Prostate gland (tissue), 2 donors: Measurements from ENCODE around the gene AMY2B.
"Not testable (repeated sequence)": the region's sequence is repeated elsewhere in the genome, so short reads cannot be mapped to it uniquely, and the experiment has no call there.

Source experiments
- POLR2A ChIP-seq: fragments of 450-650 bp; IDR thresholded peaks from one replicate; pipeline ENCODE4 v1.6.1; 2016; ENCODE audit warnings: antibody characterized with exemption, mild to moderate bottlenecking
- POLR2AphosphoS5 ChIP-seq: sonication (generic); formaldehyde crosslinking; IDR thresholded peaks from one replicate; pipeline ENCODE4 v1.6.1; 2017; ENCODE audit warnings: antibody characterized with exemption
- TF ChIP-seq, protein P1 (sequence below), 4 experiments: fragments of 200-600 bp in 2 of 4; fragments of 450-650 bp in 2 of 4; sonication (generic) in 2 of 4; IDR thresholded peaks; 1 replicate in 3 of 4; 2 replicates in 1 of 4; pipeline ENCODE4 v1.5.1; 2016 to 2019; ENCODE audit warnings: antibody characterized with exemption in 4 of 4, mild to moderate bottlenecking in 2 of 4, moderate library complexity in 2 of 4

DNA sequence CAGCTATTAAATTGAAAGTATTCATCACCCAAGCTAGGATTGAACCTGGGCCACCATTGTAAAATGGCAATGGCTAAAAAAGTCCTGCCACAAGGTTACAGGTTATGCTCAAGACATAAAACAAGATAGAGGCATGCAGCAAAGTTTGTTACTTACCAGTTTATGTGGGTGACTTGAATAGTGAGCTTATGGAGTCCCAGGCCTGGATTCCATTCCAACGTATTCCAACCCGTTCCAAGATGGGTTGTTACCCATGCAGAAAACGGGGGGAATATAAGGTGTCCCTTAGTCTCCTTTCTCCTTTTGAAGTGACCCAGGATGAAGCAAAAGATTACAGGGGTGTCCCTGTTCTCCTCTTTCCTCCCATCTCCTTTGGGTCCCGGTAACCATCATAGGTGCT lies 56.0 kb downstream of the AMY2B start:
- TF ChIP-seq, protein P1, sequence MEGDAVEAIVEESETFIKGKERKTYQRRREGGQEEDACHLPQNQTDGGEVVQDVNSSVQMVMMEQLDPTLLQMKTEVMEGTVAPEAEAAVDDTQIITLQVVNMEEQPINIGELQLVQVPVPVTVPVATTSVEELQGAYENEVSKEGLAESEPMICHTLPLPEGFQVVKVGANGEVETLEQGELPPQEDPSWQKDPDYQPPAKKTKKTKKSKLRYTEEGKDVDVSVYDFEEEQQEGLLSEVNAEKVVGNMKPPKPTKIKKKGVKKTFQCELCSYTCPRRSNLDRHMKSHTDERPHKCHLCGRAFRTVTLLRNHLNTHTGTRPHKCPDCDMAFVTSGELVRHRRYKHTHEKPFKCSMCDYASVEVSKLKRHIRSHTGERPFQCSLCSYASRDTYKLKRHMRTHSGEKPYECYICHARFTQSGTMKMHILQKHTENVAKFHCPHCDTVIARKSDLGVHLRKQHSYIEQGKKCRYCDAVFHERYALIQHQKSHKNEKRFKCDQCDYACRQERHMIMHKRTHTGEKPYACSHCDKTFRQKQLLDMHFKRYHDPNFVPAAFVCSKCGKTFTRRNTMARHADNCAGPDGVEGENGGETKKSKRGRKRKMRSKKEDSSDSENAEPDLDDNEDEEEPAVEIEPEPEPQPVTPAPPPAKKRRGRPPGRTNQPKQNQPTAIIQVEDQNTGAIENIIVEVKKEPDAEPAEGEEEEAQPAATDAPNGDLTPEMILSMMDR (IDR thresholded peaks at IDR 0.05): not testable (repeated sequence)
- not testable (repeated sequence) for TF ChIP-seq POLR2AphosphoS5, POLR2A
